Measurements from ENCODE around the gene OR14J1. TPM values are rescaled to one million over a fixed set of nuclear protein-coding genes. Genes with fewer than 3 reads are reported as not detected.

OR14J1 gene
- total and polyA plus RNA-seq, 2 experiments from 2014 or later, result not detected

DNA sequence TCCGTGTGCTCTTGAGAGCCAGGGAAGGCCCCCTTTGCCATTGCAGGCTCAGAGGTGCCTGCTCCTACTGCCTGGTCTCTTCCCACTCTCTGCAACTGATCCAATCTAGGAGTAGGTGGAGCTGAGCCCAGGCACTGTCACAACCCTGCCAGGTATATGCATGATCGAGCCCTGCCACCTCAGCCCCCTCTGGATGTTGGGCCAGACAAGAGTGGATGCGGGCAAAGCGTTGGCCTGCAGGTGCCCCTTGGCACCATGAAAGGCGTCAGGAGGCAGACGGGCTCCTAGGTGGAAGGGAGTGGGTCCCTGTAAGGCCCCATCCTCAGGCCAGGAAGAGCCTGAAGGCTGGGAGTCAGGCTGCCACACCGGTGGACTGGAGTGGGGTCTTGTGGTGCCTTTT, 5.9 kb upstream of the OR14J1 start:
- no peak for ATAC-seq
- H4K20me1 ChIP-seq (replicated peaks; ENCODE audit: insufficient read depth), result no peaks in the 10 kb centered on the region
- Mint-ChIP-seq H3K27me3 (ENCODE audit: insufficient read depth, low read depth, poor library complexity) (peaks cover 3% of the 10 kb centered on the region), H3K27ac (no peak overlapping the region), H3K9me3 (no peaks in the 10 kb centered on the region), H3K4me1 (peaks cover 6% of the 10 kb centered on the region; the same call in 1 of the 3 replicates), H3K36me3 (ENCODE audit: low read depth) (no peaks in the 10 kb centered on the region), H3K4me3 (no peak overlapping the region)
- H2AFZ ChIP-seq, result no peak overlapping the region
- no peak overlapping the region for H3K4me3 ChIP-seq
- TF ChIP-seq POLR2AphosphoS5 (IDR thresholded peaks at IDR 0.05; ENCODE audit: low read depth) (no peak), ZNF331 (CRISPR knock-in tag; IDR thresholded peaks at IDR 0.05; ENCODE audit: low read depth) (no peak), CREB1 (CRISPR knock-in tag; IDR thresholded peaks at IDR 0.05; ENCODE audit: low read depth) (no peak), NANOG (IDR thresholded peaks at IDR 0.05; ENCODE audit: borderline replicate concordance) (no peak), JUNB (IDR thresholded peaks at IDR 0.05; ENCODE audit: unreplicated experiment) (no peak), STAT1 (IDR thresholded peaks at IDR 0.05; ENCODE audit: unreplicated experiment) (no peak), EZH2 (IDR thresholded peaks at IDR 0.05; ENCODE audit: low read depth, unreplicated experiment) (no peak), EZH2phosphoT487 (IDR thresholded peaks at IDR 0.05; ENCODE audit: unreplicated experiment) (no peak), ZNF114 (CRISPR knock-in tag; IDR thresholded peaks at IDR 0.05) (no peak)
- TF ChIP-seq, protein P1, sequence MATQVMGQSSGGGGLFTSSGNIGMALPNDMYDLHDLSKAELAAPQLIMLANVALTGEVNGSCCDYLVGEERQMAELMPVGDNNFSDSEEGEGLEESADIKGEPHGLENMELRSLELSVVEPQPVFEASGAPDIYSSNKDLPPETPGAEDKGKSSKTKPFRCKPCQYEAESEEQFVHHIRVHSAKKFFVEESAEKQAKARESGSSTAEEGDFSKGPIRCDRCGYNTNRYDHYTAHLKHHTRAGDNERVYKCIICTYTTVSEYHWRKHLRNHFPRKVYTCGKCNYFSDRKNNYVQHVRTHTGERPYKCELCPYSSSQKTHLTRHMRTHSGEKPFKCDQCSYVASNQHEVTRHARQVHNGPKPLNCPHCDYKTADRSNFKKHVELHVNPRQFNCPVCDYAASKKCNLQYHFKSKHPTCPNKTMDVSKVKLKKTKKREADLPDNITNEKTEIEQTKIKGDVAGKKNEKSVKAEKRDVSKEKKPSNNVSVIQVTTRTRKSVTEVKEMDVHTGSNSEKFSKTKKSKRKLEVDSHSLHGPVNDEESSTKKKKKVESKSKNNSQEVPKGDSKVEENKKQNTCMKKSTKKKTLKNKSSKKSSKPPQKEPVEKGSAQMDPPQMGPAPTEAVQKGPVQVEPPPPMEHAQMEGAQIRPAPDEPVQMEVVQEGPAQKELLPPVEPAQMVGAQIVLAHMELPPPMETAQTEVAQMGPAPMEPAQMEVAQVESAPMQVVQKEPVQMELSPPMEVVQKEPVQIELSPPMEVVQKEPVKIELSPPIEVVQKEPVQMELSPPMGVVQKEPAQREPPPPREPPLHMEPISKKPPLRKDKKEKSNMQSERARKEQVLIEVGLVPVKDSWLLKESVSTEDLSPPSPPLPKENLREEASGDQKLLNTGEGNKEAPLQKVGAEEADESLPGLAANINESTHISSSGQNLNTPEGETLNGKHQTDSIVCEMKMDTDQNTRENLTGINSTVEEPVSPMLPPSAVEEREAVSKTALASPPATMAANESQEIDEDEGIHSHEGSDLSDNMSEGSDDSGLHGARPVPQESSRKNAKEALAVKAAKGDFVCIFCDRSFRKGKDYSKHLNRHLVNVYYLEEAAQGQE (IDR thresholded peaks at IDR 0.05; ENCODE audit: unreplicated experiment), result no peak
- TF ChIP-seq, protein P2, sequence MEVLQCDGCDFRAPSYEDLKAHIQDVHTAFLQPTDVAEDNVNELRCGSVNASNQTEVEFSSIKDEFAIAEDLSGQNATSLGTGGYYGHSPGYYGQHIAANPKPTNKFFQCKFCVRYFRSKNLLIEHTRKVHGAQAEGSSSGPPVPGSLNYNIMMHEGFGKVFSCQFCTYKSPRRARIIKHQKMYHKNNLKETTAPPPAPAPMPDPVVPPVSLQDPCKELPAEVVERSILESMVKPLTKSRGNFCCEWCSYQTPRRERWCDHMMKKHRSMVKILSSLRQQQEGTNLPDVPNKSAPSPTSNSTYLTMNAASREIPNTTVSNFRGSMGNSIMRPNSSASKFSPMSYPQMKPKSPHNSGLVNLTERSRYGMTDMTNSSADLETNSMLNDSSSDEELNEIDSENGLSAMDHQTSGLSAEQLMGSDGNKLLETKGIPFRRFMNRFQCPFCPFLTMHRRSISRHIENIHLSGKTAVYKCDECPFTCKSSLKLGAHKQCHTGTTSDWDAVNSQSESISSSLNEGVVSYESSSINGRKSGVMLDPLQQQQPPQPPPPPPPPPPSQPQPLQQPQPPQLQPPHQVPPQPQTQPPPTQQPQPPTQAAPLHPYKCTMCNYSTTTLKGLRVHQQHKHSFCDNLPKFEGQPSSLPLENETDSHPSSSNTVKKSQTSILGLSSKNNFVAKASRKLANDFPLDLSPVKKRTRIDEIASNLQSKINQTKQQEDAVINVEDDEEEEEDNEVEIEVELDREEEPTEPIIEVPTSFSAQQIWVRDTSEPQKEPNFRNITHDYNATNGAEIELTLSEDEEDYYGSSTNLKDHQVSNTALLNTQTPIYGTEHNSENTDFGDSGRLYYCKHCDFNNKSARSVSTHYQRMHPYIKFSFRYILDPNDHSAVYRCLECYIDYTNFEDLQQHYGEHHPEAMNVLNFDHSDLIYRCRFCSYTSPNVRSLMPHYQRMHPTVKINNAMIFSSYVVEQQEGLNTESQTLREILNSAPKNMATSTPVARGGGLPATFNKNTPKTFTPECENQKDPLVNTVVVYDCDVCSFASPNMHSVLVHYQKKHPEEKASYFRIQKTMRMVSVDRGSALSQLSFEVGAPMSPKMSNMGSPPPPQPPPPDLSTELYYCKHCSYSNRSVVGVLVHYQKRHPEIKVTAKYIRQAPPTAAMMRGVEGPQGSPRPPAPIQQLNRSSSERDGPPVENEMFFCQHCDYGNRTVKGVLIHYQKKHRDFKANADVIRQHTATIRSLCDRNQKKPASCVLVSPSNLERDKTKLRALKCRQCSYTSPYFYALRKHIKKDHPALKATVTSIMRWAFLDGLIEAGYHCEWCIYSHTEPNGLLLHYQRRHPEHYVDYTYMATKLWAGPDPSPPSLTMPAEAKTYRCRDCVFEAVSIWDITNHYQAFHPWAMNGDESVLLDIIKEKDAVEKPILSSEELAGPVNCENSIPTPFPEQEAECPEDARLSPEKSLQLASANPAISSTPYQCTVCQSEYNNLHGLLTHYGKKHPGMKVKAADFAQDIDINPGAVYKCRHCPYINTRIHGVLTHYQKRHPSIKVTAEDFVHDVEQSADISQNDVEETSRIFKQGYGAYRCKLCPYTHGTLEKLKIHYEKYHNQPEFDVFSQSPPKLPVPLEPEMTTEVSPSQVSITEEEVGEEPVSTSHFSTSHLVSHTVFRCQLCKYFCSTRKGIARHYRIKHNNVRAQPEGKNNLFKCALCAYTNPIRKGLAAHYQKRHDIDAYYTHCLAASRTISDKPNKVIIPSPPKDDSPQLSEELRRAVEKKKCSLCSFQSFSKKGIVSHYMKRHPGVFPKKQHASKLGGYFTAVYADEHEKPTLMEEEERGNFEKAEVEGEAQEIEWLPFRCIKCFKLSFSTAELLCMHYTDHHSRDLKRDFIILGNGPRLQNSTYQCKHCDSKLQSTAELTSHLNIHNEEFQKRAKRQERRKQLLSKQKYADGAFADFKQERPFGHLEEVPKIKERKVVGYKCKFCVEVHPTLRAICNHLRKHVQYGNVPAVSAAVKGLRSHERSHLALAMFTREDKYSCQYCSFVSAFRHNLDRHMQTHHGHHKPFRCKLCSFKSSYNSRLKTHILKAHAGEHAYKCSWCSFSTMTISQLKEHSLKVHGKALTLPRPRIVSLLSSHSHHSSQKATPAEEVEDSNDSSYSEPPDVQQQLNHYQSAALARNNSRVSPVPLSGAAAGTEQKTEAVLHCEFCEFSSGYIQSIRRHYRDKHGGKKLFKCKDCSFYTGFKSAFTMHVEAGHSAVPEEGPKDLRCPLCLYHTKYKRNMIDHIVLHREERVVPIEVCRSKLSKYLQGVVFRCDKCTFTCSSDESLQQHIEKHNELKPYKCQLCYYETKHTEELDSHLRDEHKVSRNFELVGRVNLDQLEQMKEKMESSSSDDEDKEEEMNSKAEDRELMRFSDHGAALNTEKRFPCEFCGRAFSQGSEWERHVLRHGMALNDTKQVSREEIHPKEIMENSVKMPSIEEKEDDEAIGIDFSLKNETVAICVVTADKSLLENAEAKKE (CRISPR knock-in tag; IDR thresholded peaks at IDR 0.05), result no peak
- TF ChIP-seq, protein P3, sequence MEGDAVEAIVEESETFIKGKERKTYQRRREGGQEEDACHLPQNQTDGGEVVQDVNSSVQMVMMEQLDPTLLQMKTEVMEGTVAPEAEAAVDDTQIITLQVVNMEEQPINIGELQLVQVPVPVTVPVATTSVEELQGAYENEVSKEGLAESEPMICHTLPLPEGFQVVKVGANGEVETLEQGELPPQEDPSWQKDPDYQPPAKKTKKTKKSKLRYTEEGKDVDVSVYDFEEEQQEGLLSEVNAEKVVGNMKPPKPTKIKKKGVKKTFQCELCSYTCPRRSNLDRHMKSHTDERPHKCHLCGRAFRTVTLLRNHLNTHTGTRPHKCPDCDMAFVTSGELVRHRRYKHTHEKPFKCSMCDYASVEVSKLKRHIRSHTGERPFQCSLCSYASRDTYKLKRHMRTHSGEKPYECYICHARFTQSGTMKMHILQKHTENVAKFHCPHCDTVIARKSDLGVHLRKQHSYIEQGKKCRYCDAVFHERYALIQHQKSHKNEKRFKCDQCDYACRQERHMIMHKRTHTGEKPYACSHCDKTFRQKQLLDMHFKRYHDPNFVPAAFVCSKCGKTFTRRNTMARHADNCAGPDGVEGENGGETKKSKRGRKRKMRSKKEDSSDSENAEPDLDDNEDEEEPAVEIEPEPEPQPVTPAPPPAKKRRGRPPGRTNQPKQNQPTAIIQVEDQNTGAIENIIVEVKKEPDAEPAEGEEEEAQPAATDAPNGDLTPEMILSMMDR (conservative IDR thresholded peaks at IDR 0.05; ENCODE audit: low read depth in 2 of 2), result no peak
- TF ChIP-seq, protein P4, sequence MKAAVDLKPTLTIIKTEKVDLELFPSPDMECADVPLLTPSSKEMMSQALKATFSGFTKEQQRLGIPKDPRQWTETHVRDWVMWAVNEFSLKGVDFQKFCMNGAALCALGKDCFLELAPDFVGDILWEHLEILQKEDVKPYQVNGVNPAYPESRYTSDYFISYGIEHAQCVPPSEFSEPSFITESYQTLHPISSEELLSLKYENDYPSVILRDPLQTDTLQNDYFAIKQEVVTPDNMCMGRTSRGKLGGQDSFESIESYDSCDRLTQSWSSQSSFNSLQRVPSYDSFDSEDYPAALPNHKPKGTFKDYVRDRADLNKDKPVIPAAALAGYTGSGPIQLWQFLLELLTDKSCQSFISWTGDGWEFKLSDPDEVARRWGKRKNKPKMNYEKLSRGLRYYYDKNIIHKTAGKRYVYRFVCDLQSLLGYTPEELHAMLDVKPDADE (IDR thresholded peaks at IDR 0.05), result no peak
- 0 out of 2 replicates have a peak, but pooled peaks cover 3% of the 10 kb centered on the region for H3K4me1 ChIP-seq (ENCODE audit: insufficient read depth)
- H3K79me2 ChIP-seq (replicated peaks; ENCODE audit: insufficient read depth), result no peaks in the 10 kb centered on the region
- no peaks in the 10 kb centered on the region for H3K36me3 ChIP-seq (ENCODE audit: insufficient read depth)
- no peak overlapping the region for H3K27ac ChIP-seq (ENCODE audit: low read depth)
- 0 out of 2 replicates have a peak, but pooled peaks cover 5% of the 10 kb centered on the region for H3K9me2 ChIP-seq (ENCODE audit: insufficient read depth)
- no peak overlapping the region for H3K4me2 ChIP-seq
- no peaks in the 10 kb centered on the region for H3K27me3 ChIP-seq (ENCODE audit: insufficient read depth)
- no peak for DNase-seq (ENCODE audit: low spot score)
- H3F3A ChIP-seq (replicated peaks; ENCODE audit: low read depth), result no peaks in the 10 kb centered on the region
